ENCODE measurements around the gene PRKAG2.

GRCh38 chr7:151738925-151739324 lies 138.0 kb downstream of the PRKAG2 start:
- TF ChIP-seq, protein P1, sequence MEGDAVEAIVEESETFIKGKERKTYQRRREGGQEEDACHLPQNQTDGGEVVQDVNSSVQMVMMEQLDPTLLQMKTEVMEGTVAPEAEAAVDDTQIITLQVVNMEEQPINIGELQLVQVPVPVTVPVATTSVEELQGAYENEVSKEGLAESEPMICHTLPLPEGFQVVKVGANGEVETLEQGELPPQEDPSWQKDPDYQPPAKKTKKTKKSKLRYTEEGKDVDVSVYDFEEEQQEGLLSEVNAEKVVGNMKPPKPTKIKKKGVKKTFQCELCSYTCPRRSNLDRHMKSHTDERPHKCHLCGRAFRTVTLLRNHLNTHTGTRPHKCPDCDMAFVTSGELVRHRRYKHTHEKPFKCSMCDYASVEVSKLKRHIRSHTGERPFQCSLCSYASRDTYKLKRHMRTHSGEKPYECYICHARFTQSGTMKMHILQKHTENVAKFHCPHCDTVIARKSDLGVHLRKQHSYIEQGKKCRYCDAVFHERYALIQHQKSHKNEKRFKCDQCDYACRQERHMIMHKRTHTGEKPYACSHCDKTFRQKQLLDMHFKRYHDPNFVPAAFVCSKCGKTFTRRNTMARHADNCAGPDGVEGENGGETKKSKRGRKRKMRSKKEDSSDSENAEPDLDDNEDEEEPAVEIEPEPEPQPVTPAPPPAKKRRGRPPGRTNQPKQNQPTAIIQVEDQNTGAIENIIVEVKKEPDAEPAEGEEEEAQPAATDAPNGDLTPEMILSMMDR (IDR thresholded peaks at IDR 0.05): no peak
- TF ChIP-seq EP300 (IDR thresholded peaks at IDR 0.05) (no peak), POLR2A (IDR thresholded peaks at IDR 0.05) (no peak)
